NCI-H2081 (cell line): ENCODE data around the gene GOLGA6B.
"Not testable (repeated sequence)": the region's sequence is repeated elsewhere in the genome, so short reads cannot be mapped to it uniquely, and the experiment has no call there.

Experiments used
- DNase-seq, 2 experiments: peaks; one replicate each; lab custom pipeline; 2025; lab: John Stamatoyannopoulos, UW

Gene GOLGA6B, protein sequence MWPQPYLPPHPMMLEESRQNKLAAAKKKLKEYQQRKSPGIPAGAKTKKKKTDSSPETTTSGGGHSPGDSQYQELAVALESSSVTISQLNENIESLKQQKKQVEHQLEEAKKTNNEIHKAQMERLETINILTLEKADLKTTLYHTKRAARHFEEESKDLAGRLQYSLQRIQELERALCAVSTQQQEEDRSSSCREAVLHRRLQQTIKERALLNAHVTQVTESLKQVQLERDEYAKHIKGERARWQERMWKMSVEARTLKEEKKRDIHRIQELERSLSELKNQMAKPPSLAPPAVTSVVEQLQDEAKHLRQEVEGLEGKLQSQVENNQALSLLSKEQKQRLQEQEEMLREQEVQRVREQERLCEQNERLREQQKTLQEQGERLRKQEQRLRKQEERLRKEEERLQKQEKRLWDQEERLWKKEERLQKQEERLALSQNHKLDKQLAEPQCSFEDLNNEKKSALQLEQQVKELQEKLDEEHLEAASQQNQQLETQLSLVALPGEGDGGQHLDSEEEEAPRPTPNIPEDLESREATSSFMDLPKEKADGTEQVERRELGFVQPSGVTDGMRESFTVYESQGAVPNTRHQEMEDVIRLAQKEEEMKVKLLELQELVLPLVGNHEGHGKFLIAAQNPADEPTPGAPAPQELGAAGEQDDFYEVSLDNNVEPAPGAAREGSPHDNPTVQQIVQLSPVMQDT

DNA sequence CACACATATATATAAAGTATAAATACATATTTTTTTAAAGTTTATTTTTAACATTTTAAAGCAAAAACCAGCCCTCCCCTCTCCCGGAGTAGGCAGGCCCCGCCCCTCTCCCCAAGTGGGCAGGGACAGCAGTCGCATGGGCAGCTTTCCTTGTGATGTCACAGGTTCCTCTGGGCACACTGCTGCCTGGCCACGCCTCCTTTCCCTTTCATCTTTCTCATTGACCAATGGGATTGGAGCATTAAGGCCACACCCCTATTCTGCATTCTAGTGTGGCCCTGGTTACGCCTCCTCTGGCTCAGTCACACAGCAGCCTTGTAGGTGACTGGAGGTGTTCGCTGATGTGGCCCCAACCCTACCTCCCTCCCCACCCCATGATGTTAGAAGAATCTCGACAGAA is at the start of gene GOLGA6B:
GOLGA6B (plus strand) TSS at position 301 of the 400 bp plus-strand sequence; CDS start at position 342, 41 bp downstream.
- DNase-seq: not testable (repeated sequence)

DNA sequence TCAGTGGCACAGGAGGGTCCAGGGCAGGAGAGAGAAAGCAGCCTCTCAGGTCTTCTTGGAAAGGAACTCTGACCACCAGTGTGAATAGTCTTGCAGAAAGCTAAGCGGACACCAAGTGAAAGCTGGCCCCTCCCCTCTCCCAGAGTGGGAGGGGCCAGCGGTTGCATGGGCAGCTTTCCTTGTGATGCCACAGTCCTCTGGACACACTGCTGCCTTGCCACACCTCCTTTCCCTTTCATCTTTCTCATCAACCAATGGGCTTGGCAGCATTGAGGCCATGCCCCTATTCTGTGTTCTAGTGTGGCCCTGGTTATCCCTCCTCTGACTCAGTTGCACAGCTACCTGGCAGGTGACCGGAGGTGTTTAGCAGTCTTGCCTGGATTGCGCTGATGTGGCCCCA is 49.7 kb upstream of the GOLGA6B start:
- no peak for DNase-seq

DNA sequence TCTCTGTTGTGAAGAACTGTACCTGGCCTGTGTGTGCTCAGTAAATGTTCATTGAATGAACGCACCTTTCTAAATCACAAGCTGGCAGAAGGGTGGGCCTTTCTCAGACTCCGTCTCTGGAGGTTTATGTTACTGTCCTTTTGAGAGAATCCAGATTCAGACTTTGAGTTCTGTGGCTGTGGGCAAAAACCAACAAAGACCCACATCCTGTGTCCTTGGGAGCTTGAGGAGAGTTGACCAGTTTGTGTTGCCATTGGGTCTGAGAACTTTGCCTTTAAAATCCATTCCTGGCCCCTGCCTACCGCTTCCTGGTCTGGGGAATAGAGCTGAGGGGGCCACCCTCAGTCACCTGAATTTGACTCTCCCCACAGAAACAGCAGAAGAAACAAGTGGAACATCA is 46.4 kb upstream of the GOLGA6B start:
- not testable (repeated sequence) for DNase-seq

DNA sequence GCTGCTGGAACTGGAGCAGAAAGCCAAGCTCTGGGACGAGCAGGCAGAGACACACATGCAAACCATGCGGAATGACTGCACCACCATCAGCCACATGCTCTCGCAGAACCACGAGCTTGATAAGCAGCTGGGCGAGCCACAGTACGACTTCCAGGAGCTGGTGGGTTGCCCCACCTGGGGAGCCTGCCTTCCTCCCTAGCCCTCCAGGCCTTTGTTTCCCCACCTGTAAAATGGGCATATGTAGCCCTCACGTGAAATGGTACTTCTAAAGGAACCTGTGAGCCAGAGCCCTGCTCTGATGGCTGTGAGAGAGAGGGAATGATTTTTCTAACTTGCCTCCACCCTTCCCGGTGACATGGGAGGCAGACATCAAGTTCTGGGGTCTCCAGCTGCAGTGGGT is 44.6 kb upstream of the GOLGA6B start:
- no peak for DNase-seq

DNA sequence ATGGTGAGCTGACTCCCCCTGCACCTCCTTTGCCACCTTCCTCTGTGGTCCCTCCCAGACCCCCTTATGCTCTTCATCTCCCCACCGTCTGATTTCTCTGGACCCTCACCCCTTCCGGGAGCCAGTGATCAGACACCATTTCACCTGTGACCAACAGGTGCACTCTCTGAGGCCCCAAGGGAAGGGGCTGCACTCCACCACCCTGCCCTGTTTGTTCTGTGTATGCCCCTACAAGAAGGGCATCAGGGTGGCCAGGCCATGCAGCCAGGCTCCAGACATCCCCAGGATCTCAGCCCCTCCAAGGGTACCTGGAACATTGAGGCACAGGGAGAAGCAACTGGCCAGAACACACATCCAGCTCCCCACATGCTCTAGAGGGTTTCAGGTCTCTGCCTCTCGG is 42.2 kb upstream of the GOLGA6B start:
- not testable (repeated sequence) for DNase-seq

DNA sequence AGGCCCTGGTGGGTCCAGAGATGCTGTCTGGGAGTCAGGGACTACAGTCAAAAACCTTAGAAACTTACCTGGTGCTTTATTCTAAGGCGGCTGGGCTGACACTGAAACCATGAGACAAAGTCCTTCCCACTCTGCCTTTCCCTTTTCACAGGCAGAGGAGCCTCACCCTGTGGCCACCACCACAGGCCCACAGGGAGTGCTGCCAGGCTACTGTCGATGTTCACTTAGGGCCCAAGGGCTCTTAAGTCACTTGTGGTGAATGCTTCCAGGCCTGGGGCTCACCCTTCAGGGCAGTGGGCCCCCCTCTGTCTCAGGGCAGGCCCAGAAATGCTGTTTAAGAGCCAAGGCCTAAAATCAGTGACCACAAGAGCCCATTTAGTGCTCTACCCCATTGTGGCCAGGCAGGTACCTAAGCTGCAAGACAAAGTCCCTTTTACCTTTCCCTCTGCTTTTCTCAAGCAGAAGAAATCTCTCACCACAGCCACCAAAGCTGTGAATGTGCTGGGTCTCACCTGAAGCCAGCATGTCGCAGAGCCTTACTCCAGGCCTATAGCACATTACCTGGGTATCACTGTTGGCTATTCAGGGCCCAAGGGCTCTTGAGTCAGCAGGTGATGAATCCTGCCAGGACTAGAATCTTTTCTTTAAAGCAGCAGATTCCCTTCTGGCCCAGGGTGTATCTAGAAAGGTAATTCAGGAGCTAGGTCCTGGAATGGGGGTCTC is 39.5 kb upstream of the GOLGA6B start:
- DNase-seq: no peak

DNA sequence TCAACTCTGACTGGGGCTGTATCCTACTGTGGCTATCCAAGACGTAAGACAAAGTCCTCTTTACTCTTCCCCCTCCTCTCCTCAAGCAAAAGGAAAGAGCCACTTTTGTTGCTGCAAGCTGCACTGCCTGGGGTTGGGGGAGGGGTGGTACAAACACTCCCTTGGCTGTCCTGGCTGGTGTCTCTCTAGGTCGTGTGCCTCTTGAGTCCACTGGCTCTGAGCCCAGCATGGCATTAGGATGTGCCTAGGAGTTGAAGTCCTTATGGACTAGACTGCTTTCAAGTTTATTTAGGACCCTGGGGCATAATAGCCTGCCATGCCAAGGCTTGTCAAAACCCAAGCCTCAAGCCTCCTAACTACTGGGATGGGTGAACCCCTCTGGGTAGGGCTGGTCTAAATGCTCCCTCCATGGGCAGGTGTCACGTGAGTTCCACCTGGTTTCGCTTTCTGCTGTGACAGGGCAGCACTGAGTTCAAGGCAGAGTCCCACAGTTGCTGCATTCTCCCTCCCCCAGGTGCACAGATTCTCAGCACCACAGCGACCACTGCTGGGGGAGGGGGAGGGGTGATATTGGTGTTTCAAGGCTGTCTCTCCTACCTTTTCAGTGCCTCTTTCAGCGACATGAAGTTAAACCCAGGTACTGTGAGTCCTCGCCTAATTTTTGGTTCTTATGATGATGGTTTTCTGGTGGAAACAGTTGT is 38.8 kb upstream of the GOLGA6B start:
- not testable (repeated sequence) for DNase-seq

DNA sequence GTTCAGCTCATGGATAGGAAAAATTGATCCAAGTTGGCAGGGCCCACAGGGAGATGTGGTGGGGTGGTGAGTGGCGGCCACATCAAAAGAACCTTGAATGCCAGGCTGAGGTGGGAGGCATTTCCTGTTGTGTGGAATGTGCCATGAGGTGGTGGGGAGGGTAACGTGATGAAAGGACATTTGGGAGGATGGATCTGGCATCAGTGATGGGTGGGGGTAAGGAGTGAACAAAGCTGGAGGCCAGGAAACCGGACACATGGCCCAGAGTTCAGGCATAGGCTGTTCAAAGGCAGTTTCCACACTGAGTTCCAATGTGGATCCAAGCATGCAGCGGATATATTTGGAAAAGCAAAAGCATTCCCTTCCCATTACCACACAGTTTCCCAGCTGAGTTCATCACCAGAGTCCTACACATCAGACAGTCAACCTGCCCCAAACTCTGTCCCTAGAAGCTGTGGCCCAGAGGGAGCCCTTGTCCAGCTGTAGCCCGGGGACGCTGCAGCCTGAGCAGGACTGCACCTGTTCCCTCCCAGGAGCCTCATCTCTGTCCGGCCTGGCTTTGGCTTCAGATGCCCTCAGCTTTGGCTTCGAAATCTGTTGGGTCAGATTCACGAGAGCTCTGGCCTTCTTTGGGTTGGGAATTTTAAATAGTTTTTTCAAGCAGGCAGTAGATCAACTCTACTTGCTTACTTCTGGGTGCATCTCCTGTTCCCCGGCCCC is 37.8 kb upstream of the GOLGA6B start:
- DNase-seq: no peak

DNA sequence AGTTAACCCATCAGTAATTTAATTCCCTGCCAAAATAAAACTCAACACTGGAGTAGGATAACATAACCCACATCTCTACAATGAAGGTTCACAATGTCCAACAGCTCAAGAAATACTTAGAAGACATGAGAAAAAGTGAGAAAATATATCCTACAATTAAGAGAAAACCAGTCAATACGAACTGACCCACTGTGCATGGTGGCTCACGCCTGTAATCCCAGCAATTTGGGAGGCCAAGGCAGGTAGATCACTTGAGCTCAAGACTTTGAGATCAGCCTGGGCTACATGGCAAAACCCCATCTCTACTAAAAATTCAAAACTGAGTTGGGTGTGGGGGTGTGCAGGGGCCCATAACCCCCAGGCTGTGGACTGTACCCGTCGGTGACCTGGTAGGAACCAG is 30.6 kb upstream of the GOLGA6B start:
- DNase-seq: not testable (repeated sequence)

DNA sequence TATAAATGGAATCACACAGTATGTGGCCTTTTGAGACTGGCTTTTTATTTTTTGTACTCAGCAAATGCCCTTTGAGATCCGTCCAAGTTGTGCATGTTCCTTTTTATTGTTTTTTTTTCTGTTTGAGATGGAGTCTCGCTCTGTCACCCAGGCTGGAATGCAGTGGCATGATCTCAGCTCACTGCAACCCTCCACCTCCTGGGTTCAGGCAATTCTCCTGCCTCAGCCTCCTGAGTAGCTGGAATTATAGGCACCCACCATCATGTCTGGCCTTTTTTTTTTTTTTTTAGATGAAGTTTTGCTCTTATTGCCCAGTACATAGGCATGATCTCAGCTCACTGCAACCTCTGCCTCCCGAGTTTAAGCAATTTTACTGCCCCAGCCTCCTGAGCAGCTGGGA is 28.3 kb upstream of the GOLGA6B start:
- DNase-seq: not testable (repeated sequence)

DNA sequence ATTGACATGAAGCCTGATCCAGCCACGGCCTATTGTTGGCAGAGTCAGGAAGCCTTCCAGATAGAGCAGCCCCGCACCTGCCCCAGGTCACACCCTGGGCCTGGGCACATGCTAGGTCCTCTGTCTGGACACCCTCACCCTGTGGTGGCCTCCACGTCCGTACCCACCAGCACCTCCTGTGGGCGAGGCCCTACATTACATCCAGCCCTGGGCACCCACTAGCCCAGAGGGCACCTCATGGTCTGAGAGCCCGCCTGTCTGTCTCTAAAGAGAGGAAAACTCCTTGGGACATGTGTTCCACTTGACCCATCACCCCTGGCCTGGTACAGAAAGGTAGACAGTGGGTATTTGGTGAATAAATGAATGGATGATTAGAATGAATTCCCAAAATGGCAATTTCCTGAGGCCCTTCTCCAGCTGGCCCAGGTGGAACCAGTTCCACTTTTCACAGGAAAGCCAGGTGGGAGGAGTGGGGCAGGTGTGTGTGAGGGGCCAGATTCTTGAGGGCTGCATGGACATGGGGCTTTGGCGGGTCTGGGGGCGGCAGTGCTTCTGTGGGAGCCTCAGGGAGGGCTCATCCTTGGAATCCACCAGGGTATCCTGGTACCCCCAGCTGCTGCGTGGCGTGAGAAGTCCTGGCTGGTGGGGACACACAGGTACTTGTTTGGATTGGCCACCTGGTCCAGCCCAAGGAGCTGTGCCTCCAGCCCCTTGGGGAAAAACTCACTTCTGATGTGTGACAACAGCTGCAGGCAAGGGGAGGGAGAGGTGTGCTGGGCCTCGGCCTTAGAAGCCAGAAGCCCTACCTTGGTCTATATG is 26.0 kb upstream of the GOLGA6B start:
- not testable (repeated sequence) for DNase-seq

DNA sequence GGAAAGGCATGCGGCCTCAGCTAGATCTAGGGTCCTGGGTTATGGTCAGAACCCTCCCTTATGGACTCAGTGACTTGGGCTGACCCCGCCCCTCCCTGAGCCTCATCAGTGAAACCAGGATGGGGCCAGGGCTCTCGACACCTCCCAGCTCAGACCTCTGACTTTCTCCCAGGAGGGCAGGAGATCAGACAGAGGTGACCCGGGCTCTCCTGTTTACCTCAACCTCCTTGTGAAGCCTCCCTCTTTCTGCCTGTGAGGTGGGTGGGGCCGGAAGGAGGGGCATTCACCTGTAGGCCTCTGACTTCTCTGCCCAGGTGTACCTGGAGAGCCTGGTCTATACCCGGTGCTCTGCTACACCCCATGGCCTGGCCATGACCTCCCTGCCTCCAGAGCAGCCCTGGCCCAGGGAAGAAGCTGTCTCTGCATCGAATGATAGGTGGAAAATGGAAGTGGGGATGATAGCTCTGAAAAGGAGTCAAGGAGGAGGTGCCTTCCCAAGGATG is 25.4 kb upstream of the GOLGA6B start:
- DNase-seq: not testable (repeated sequence)

DNA sequence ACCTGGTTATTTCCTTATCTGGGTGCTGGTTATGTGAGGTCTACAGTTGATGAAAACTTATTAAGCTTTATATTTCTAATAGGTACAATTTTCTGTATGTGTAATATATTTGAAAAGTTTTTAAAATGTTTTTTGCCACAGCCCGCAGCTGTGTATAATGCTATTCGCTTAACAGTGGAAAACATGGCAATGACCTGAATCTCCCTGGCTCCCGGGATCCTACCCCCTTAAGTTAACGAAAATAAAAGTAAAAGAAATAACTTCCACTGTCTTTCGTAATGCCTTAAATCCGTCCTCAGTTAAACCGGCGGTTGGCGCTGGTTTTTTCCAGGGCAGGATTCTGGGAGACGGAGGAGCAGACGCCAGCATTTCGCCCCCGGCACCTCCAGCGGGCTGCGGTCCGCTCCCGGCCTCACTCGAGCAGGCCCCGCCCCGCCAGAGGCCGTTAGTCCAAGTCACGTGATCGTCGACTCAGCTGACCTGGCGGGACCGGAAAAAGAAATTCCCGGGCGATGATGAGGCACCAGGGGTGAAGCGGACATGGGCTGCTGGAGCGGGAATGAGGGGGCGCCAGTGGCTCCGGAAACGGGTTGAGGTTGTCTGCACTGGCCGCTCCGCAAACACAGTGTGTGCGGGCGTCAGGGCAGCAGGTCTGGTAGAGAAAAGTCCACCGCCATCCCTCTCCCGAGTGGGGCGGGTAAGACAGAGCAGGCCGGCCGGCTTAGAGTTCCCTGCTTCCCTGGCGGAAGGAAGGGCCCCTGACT is 17.8 kb upstream of the GOLGA6B start:
- not testable (repeated sequence) for DNase-seq

DNA sequence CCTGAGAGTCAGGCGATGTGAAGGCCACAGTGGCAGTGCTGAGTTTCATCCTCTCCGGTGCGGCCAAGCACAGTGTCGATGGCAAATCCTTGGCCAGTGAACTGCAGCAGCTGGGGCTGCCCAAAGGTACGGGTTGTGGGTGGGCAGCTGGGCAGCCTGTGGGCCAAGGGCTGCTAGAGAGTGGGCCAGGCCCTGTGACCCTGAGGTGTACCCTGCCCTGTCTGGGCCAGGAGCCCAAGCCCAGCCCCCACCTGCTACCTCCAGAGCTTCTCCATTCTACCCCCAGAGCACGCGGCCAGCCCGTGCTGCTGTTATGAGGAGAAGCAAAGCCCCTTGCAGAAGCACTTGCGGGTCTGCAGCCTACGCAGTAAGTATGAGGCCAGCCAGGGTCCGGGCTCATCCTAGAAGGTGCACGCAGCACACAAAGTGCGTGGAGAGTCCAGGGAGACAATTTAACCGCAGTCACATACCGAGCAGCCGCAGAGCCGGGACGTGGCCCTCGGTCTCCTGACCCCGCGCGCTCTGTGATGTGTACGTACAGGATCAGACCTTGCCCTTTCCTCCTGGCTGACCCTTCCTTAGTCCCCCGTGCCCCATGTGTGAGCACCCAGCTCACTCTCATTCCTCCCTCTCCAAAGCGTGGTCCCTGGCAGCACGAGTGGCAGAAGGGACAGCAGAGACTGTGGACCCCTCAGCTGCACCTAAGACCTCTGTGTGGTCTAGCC is 14.6 kb upstream of the GOLGA6B start:
- not testable (repeated sequence) for DNase-seq

DNA sequence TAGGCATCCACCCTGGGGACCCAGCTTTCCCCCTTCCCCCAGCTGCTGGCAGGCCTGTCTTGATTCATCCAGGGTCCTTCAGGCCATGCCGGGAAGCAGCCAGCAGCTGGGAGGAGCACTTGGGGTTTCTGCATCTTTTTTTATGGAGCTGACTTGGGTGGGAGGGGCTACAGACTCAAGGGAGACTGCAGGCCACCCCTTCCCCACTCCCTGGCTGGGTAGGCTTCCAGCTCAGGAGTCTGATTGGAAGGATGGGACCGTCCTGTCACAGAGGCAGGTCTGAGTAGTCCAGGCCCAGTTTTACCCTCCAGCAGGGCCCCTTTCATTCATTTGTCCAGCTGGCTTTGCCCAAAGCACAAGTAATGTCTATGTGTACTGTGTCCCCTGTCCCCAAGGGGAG is 12.2 kb upstream of the GOLGA6B start:
- DNase-seq: not testable (repeated sequence)

DNA sequence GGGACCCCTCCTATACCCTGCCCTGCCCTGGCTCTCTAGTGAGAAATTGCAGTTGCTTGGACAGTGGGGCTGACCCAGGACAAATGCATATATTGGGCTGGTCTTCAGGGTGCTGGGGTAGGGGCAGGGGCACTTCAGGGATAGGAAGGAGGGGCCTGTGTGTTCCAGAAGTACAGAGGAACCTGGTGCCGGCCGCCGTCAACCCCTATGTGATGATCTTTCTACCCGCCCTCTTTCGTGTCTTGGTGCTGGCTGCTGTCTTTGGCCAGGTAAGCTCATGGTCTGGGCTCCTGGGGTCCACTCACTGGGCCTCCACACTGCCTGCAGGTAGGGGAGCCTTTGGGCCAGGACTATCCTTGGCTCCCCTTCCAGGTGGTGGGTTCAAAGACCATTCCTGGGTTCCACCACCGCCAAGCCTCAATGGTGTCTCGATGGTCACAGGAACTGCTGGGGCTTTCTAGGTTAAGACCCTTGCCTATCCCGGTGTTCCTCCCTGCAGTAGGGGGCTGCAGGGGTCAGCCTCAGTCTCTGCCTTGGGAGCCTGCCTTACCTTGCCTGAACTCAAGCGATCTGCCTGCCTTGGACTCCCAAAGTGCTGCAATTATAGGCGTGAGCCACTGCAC is 5.8 kb upstream of the GOLGA6B start:
- DNase-seq: not testable (repeated sequence)

DNA sequence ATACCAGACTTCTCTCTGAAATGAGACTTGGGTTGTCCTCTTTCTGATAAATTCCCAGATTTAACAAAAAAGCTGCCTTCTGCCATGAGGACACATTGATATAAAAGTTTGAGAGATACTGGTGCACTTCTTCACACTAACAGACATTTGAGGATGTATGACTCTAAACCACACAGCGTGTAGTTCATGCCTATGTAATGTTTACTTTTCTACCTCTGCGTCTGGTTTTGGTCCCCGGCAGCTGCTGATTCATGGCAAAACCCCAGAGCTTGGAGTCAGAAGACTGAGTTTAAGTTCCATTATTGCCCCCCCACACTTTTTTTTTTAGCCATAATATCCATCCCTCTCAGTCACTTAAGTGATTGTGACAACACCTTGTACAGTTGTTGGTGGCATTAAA is 1.5 kb downstream of the GOLGA6B start:
- not testable (repeated sequence) for DNase-seq

DNA sequence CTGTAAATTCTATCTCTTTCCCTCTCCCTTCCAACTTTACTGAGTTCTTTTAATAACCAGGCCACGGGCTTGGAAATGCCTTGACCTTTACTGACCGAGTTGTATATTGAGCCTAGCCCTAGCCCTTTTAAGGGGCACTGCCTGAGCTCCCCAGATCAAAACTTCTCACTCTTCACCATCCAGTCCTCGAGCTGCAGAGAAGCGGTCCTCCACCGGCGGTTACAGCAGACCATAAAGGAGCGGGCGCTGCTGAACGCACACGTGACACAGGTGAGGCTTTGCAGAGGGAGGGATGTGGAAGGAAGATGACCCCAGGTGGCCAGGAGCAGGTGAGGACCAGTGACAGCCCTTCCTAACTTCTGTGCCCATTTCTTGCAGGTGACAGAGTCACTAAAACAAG is 6.6 kb downstream of the GOLGA6B start:
- not testable (repeated sequence) for DNase-seq
